Measurements from ENCODE around the gene PDGFRB. TPM values are rescaled to one million over a fixed set of nuclear protein-coding genes. Genes with fewer than 3 reads are reported as not detected.

PDGFRB gene
- polyA plus RNA-seq, 1 experiment: 118 TPM

DNA sequence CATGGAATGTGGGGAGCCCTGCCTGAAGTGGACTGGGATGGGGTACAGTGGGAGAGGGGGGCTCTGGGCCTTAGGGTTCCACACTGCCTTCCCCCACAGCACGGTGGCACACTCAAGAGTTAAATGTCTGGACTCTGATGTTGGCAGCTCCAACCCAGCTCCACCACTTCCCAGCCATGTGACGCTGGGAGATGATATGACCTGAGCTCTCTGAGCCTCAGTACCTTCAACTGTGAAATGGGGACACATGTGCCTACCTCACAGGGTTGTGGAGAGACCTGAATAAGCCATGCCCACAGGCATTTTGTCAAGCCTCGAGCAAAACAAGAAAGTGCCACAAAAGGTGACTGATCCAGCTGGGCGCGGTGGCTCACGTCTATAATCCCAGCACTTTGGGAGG, 3.4 kb upstream of the PDGFRB start:
- Histone ChIP-seq H3K9me3 (ENCODE audit: control insufficient read depth, insufficient read depth, low read length) (no peaks in the 10 kb centered on the region), H3K27ac (ENCODE audit: low read depth, low read length) (no peak overlapping the region), H3K27me3 (ENCODE audit: control insufficient read depth, insufficient read depth, low read length) (no peaks in the 10 kb centered on the region), H3K4me3 (ENCODE audit: low read depth, low read length) (no peak overlapping the region)
- no peak for DNase-seq (ENCODE audit: low read depth, low spot score)
- ChIA-PET CTCF (interaction anchor here (1.3 kb wide), 1 partner anchor 192 kb away, joined by 6 read pairs; no protein-coding TSS in a partner anchor), POLR2A (interaction anchor here (0.7 to 1.7 kb wide), 2 partner anchors 20 to 191 kb away, joined by 6 to 10 read pairs; no protein-coding TSS in a partner anchor)
- no peak for TF ChIP-seq CTCF (IDR thresholded peaks at IDR 0.05; ENCODE audit: low read depth, low read length)

- Histone ChIP-seq H3K27ac (ENCODE audit: low read depth, low read length) (no peak overlapping the region), H3K9me3 (ENCODE audit: control insufficient read depth, insufficient read depth, low read length) (no peaks in the 10 kb centered on the region), H3K4me3 (ENCODE audit: low read depth, low read length) (no peak overlapping the region), H3K27me3 (ENCODE audit: control insufficient read depth, insufficient read depth, low read length) (no peaks in the 10 kb centered on the region)
- no peak for TF ChIP-seq CTCF (IDR thresholded peaks at IDR 0.05; ENCODE audit: low read depth, low read length)
- no peak for DNase-seq (ENCODE audit: low read depth, low spot score)
- CTCF ChIA-PET: interaction anchor here (0.7 to 1.3 kb wide), 3 partner anchors 54 to 193 kb away, joined by 3 to 6 read pairs (median 3); no protein-coding TSS in a partner anchor
- POLR2A ChIA-PET: interaction anchor here (1.7 kb wide), 1 partner anchor 20 kb away, joined by 10 read pairs; no protein-coding TSS in a partner anchor
Measured at GRCh38 chr5:150158170-150158949, 2.7 kb upstream of the PDGFRB start.

GRCh38 chr5:150157168-150157567, 1.5 kb upstream of the PDGFRB start:
- Histone ChIP-seq H3K27me3 (ENCODE audit: control insufficient read depth, insufficient read depth, low read length) (no peaks in the 10 kb centered on the region), H3K27ac (ENCODE audit: low read depth, low read length) (peak overlapping the region; percentile 31), H3K4me3 (ENCODE audit: low read depth, low read length) (no peak overlapping the region), H3K9me3 (ENCODE audit: control insufficient read depth, insufficient read depth, low read length) (no peaks in the 10 kb centered on the region)
- TF ChIP-seq CTCF (IDR thresholded peaks at IDR 0.05; ENCODE audit: low read depth, low read length): no peak
- CTCF ChIA-PET: no interaction called here
- POLR2A ChIA-PET: interaction anchor here (1.7 kb wide), 1 partner anchor 18 kb away, joined by 10 read pairs; no protein-coding TSS in a partner anchor
- no peak for DNase-seq (ENCODE audit: low read depth, low spot score)

DNA sequence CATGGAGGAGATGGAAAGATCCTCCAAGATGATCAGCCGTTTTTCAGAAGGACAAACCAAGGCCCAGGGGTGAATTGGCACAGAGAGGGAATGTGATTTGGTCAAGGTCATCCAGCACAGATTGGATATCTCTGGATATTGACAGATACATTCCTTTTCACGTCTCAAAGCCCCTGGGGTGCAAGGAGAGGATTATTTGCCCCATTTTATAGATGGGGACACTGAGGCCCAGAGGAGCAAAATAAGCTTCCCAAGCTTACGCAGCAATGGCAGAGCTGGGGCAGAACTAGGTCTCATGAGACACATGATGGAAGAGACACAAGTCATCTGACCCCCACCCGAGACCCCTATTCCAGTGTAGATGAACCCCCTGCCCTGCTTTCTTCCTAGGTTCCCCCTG, 895 bp upstream of the PDGFRB start:
- no peaks in the 10 kb centered on the region for H3K9me3 ChIP-seq (ENCODE audit: control insufficient read depth, insufficient read depth, low read length)
- POLR2A ChIA-PET: interaction anchor here (2.8 kb wide), 1 partner anchor 17 kb away, joined by 31 read pairs; no protein-coding TSS in a partner anchor
- TF ChIP-seq CTCF (IDR thresholded peaks at IDR 0.05; ENCODE audit: low read depth, low read length): no peak
- H3K4me3 ChIP-seq (ENCODE audit: low read depth, low read length): no peak overlapping the region; the same call in 1 of the 2 replicates
- H3K27me3 ChIP-seq (ENCODE audit: control insufficient read depth, insufficient read depth, low read length): no peaks in the 10 kb centered on the region
- peak overlapping the region; percentile 87 for H3K27ac ChIP-seq (ENCODE audit: low read depth, low read length)
- CTCF ChIA-PET: no interaction called here
- DNase-seq (ENCODE audit: low read depth, low spot score): no peak

GRCh38 chr5:150156027-150156368, 353 bp upstream of the PDGFRB start:
- CTCF ChIA-PET: interaction anchor here (1.2 kb wide), 1 partner anchor 18 kb away, joined by 3 read pairs; no protein-coding TSS in a partner anchor
- H3K27ac ChIP-seq (ENCODE audit: low read depth, low read length): peak overlapping the region; percentile 87
- POLR2A ChIA-PET: interaction anchor here (0.9 to 2.8 kb wide), 5 partner anchors 13 to 123 kb away, joined by 3 to 31 read pairs (median 6); no protein-coding TSS in a partner anchor
- no peak for TF ChIP-seq CTCF (IDR thresholded peaks at IDR 0.05; ENCODE audit: low read depth, low read length)
- H3K27me3 ChIP-seq (ENCODE audit: control insufficient read depth, insufficient read depth, low read length): no peaks in the 10 kb centered on the region
- H3K9me3 ChIP-seq (ENCODE audit: control insufficient read depth, insufficient read depth, low read length): no peaks in the 10 kb centered on the region
- no peak for DNase-seq (ENCODE audit: low read depth, low spot score)
- H3K4me3 ChIP-seq (ENCODE audit: low read depth, low read length): peak overlapping the region; percentile 97

All from AG04450 (cell line).